ENCODE data around the gene SLC5A9. TPM values are rescaled to one million over a fixed set of nuclear protein-coding genes. Genes with fewer than 3 reads are reported as not detected.
"Not testable (repeated sequence)": the region's sequence is repeated elsewhere in the genome, so short reads cannot be mapped to it uniquely, and the experiment has no call there.

The SLC5A9 gene
- total RNA-seq, 6 donors from 2014 or later, result 2.9 to 21.0 (median 6.1) TPM

DNA sequence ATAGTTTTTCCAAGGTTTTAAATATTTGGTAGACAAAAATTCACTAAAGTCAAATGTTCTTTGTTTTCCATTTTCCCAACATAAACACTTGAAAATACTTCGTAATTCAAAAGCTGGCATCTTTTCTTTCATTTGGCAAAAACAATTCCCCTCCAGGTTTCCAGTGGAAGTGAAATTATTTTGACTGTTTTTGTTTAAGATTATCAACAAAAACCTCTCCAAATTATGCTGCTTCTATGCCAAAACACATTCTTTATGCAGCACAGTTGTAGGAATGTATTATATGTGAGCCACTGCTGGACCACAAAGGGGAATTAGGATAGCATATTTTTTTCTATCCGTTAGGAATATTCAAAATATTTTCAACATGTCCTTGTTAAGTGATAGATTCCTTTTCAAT lies 44.1 kb downstream of the SLC5A9 start:
- Histone ChIP-seq H3K4me1 (no peaks in the 10 kb centered on the region), H3K4me3 (no peak overlapping the region), H3K27me3 (no peaks in the 10 kb centered on the region), H3K36me3 (no peaks in the 10 kb centered on the region), H3K9me3 (no peaks in the 10 kb centered on the region), H3K27ac (no peak overlapping the region)
- ATAC-seq (ENCODE audit: low FRiP score in 2 of 2), result no peak
- 70 to 71% methylated on average over 2 of the region's 2 CpGs for WGBS, 2 donors
- DNase-seq, result no peak
- TF ChIP-seq, protein P1, sequence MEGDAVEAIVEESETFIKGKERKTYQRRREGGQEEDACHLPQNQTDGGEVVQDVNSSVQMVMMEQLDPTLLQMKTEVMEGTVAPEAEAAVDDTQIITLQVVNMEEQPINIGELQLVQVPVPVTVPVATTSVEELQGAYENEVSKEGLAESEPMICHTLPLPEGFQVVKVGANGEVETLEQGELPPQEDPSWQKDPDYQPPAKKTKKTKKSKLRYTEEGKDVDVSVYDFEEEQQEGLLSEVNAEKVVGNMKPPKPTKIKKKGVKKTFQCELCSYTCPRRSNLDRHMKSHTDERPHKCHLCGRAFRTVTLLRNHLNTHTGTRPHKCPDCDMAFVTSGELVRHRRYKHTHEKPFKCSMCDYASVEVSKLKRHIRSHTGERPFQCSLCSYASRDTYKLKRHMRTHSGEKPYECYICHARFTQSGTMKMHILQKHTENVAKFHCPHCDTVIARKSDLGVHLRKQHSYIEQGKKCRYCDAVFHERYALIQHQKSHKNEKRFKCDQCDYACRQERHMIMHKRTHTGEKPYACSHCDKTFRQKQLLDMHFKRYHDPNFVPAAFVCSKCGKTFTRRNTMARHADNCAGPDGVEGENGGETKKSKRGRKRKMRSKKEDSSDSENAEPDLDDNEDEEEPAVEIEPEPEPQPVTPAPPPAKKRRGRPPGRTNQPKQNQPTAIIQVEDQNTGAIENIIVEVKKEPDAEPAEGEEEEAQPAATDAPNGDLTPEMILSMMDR (IDR thresholded peaks at IDR 0.05), result no peak
- TF ChIP-seq POLR2A (IDR thresholded peaks at IDR 0.05) (no peak), POLR2AphosphoS5 (IDR thresholded peaks at IDR 0.05) (no peak), EP300 (IDR thresholded peaks at IDR 0.05) (no peak)

GRCh38 chr1:48277437-48277836 lies 54.9 kb downstream of the SLC5A9 start:
- not testable (repeated sequence) for H3K27ac ChIP-seq; H3K36me3 ChIP-seq; H3K9me3 ChIP-seq; H3K4me1 ChIP-seq; H3K27me3 ChIP-seq; ATAC-seq (ENCODE audit: low FRiP score in 2 of 2); H3K4me3 ChIP-seq
- WGBS, 2 donors, result 94 to 97% methylated on average over 9 to 10 of the region's 10 CpGs
- DNase-seq, result peak in 1 of 2 donors; percentile 26

DNA sequence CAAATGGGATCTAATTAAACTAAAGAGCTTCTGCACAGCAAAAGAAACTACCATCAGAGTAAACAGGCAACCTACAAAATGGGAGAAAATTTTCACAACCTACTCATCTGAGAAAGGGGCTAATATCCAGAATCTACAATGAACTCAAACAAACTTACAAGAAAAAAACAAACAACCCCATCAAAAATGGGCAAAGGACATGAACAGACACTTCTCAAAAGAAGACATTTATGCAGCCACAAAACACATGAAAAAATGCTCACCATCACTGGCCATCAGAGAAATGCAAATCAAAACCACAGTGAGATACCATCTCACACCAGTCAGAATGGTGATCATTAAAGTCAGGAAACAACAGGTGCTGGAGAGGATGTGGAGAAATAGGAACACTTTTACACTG lies 59.8 kb downstream of the SLC5A9 start:
- H3K4me1 ChIP-seq; H3K9me3 ChIP-seq; H3K27ac ChIP-seq; ATAC-seq (ENCODE audit: low FRiP score in 2 of 2); H3K36me3 ChIP-seq; H3K4me3 ChIP-seq; H3K27me3 ChIP-seq; DNase-seq: not testable (repeated sequence)

- peak overlapping the region in 1 of 4 donors; percentile 15 for H3K4me3 ChIP-seq
- H3K27me3 ChIP-seq; H3K27ac ChIP-seq; H3K36me3 ChIP-seq; H3K4me1 ChIP-seq; ATAC-seq (ENCODE audit: low FRiP score in 2 of 2); H3K9me3 ChIP-seq: not testable (repeated sequence)
- 44 to 49% methylated on average over 7 to 10 of the region's 10 CpGs for WGBS, 2 donors
- DNase-seq, result peak in 1 of 2 donors; percentile 54
Measured at GRCh38 chr1:48284696-48285420, 62.3 kb downstream of the SLC5A9 start.

GRCh38 chr1:48285525-48285924 lies 63.0 kb downstream of the SLC5A9 start:
- no peak for TF ChIP-seq POLR2A (IDR thresholded peaks at IDR 0.05)
- no peak for TF ChIP-seq EP300 (IDR thresholded peaks at IDR 0.05)
- TF ChIP-seq, protein P1 (IDR thresholded peaks at IDR 0.05), result no peak
- no peak for TF ChIP-seq POLR2AphosphoS5 (IDR thresholded peaks at IDR 0.05)
- Histone ChIP-seq H3K9me3 (peaks cover 0 to 6% (median 0%) of the 10 kb centered on the region in 4 donors), H3K4me1 (no peaks in the 10 kb centered on the region), H3K36me3 (no peaks in the 10 kb centered on the region), H3K27ac (no peak overlapping the region), H3K4me3 (no peak overlapping the region), H3K27me3 (no peaks in the 10 kb centered on the region)
- 72 to 91% methylated on average over 3 of the region's 3 CpGs for WGBS, 2 donors
- ATAC-seq (ENCODE audit: low FRiP score in 2 of 2), result no peak
- DNase-seq, result no peak

- Histone ChIP-seq H3K27ac (no peak overlapping the region), H3K9me3 (peaks cover 0 to 6% (median 0%) of the 10 kb centered on the region in 4 donors), H3K4me3 (no peak overlapping the region), H3K36me3 (no peaks in the 10 kb centered on the region), H3K27me3 (no peaks in the 10 kb centered on the region), H3K4me1 (no peaks in the 10 kb centered on the region)
- 91 to 94% methylated on average over 3 to 4 of the region's 4 CpGs for WGBS, 2 donors
- ATAC-seq (ENCODE audit: low FRiP score in 2 of 2) (no peak), DNase-seq (peak in 1 of 2 donors; percentile 19)
- TF ChIP-seq, protein P1 (IDR thresholded peaks at IDR 0.05), result no peak
- no peak for TF ChIP-seq POLR2A (IDR thresholded peaks at IDR 0.05)
- TF ChIP-seq POLR2AphosphoS5 (IDR thresholded peaks at IDR 0.05), result no peak
- no peak for TF ChIP-seq EP300 (IDR thresholded peaks at IDR 0.05)
Measured at GRCh38 chr1:48291421-48291820, 68.9 kb downstream of the SLC5A9 start.

All from upper lobe of left lung (tissue), 6 donors.